Left lung (tissue), 10 donors: Measurements from ENCODE around the gene PLIN1. TPM values are rescaled to one million over a fixed set of nuclear protein-coding genes. Genes with fewer than 3 reads are reported as not detected.

Source experiments
- ATAC-seq: fragments of 200-7000 bp; cut with Tn5 transposase; one replicate; pipeline ENCODE4 v1.9.1; 2020; ENCODE audit warnings: moderate library complexity
- DNase-seq, 4 donors: peaks; one replicate each; pipeline ENCODE4 v3.0.0-alpha.2; 2013 to 2020
- H3K27ac ChIP-seq, 2 donors: fragments of 200-600 bp; sonication (generic) in 1 of 2; one replicate each; pipeline versions ENCODE4 v1.5.0 to v1.8.0; 2020 to 2021
- H3K27me3 ChIP-seq, 2 donors: fragments of 200-600 bp; sonication (generic) in 1 of 2; one replicate each; pipeline versions ENCODE4 v1.5.0 to v1.8.0; 2020 to 2021
- H3K36me3 ChIP-seq, 2 donors: fragments of 200-600 bp; sonication (generic) in 1 of 2; one replicate each; pipeline versions ENCODE4 v1.5.0 to v1.8.0; 2020 to 2021
- H3K4me1 ChIP-seq, 2 donors: fragments of 200-600 bp; one replicate each; pipeline ENCODE4 v1.8.0; 2021
- H3K4me3 ChIP-seq, 2 donors: fragments of 200-600 bp; sonication (generic) in 1 of 2; one replicate each; pipeline versions ENCODE4 v1.5.0 to v1.8.0; 2020 to 2021; ENCODE audit warnings: mild to moderate bottlenecking in 1 of 2
- H3K9me3 ChIP-seq, 2 donors: fragments of 200-600 bp; sonication (generic) in 1 of 2; one replicate each; pipeline versions ENCODE4 v1.5.0 to v1.8.0; 2020 to 2021
- intact Hi-C, 2 donors: fragments of 100-400 bp; cut with DNase I; formaldehyde crosslinking; loops; one replicate each; pipeline versions ENCODE4 v1.11.2 to v1.14.2; 2022
- polyA plus RNA-seq, 6 donors: library from polyadenylated mRNA; unstranded; fragments of 120-200 nt; gene quantifications; one replicate each; pipeline ENCODE4 v1.2.1, GENCODE V29; 2013; ENCODE audit not compliant: insufficient read length in 6 of 6
- total RNA-seq, 2 donors: library from RNA; stranded (reverse); fragmentation: NEBNext Ultra II Directional; extraction: Animal tissue kit (Norgen Biotek cat#: 25700); gene quantifications; one replicate each; pipeline ENCODE4 v1.2.1, GENCODE V29; 2021
- TF ChIP-seq, protein P1 (sequence below), 2 donors: fragments of 200-600 bp; sonication (generic) in 1 of 2; IDR thresholded peaks; one replicate each; pipeline versions ENCODE4 v1.5.0 to v1.8.0; 2021; ENCODE audit warnings: antibody characterized with exemption in 2 of 2
- donor health status: DM: no; HTN: yes; CAD: no.
- donor health status: DM: no; HTN: no; CAD: no.

The PLIN1 gene
- total and polyA plus RNA-seq, 8 donors, result 0.37 to 1.7 (median 0.88) TPM

DNA sequence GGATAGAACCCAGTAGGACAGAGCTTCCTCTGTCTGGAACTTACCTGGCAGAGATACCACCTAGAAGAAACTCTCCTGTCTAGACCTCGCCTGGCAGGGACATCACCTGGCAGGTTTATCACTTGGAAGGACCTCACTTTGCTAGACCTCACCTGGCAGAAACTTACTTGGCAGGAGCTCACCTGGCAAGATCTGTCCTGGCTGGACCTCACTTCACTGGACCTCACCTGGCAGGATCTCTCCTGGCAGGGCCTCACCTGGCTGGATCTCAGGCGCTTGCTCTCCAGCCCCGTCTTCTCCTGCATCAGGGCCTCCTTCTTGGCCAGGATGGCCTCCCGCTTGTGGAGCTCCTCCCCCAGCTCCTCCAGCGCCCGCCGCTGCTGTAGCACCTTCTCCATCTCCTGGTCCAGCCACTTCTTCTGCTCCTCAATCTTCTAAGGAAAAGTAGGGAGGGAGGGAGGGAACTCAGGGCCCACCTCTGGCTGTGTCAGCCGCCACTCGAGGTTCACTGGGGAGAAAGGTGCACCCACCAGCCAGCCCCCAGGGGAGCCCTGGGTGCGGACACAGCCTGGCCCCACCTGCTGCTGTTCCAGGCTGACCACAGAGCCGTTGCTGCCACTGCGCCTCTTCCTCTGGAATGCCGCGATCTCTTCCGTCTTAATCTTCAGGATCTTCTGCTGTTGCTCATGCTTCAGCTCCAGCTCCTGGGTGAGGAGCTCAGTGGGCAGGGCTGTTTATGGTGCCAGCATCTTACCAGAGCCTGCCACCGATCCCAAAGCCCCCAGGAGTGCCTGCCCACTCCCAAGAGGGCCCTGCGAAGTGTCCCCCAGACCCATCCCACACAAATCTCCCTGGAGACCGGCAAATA, 46.4 kb downstream of the PLIN1 start:
- Histone ChIP-seq H3K27me3 (no peaks in the 10 kb centered on the region), H3K4me3 (no peak overlapping the region), H3K4me1 (no peaks in the 10 kb centered on the region), H3K9me3 (peaks cover 0 to 5% of the 10 kb centered on the region in 2 donors), H3K36me3 (peaks cover 0 to 40% of the 10 kb centered on the region in 2 donors), H3K27ac (no peak overlapping the region)
- TF ChIP-seq, protein P1, sequence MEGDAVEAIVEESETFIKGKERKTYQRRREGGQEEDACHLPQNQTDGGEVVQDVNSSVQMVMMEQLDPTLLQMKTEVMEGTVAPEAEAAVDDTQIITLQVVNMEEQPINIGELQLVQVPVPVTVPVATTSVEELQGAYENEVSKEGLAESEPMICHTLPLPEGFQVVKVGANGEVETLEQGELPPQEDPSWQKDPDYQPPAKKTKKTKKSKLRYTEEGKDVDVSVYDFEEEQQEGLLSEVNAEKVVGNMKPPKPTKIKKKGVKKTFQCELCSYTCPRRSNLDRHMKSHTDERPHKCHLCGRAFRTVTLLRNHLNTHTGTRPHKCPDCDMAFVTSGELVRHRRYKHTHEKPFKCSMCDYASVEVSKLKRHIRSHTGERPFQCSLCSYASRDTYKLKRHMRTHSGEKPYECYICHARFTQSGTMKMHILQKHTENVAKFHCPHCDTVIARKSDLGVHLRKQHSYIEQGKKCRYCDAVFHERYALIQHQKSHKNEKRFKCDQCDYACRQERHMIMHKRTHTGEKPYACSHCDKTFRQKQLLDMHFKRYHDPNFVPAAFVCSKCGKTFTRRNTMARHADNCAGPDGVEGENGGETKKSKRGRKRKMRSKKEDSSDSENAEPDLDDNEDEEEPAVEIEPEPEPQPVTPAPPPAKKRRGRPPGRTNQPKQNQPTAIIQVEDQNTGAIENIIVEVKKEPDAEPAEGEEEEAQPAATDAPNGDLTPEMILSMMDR (IDR thresholded peaks at IDR 0.05), result no peak
- ATAC-seq (no peak), DNase-seq (no peak)
- intact Hi-C loops, result no loop called here

DNA sequence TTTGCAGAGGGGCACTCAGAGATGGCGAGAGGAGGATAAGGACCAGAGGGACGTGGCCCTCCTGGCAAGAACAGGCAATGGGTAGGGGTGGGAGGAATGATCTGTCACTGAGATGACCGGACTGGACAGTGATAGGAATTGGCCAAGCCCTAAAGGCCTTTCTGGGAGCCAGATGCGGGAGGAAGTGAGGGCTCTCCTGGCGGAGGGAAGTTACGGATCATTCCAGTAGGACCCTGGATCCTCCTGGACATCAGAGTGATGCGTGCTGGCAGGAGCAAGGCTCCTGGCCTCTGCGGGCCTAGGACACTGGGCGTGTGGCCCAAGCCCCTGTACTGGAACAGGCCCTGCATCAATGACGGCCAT, 47.3 kb downstream of the PLIN1 start:
- ATAC-seq, result no peak
- peaks cover 0 to 49% of the 10 kb centered on the region in 2 donors for H3K36me3 ChIP-seq

DNA sequence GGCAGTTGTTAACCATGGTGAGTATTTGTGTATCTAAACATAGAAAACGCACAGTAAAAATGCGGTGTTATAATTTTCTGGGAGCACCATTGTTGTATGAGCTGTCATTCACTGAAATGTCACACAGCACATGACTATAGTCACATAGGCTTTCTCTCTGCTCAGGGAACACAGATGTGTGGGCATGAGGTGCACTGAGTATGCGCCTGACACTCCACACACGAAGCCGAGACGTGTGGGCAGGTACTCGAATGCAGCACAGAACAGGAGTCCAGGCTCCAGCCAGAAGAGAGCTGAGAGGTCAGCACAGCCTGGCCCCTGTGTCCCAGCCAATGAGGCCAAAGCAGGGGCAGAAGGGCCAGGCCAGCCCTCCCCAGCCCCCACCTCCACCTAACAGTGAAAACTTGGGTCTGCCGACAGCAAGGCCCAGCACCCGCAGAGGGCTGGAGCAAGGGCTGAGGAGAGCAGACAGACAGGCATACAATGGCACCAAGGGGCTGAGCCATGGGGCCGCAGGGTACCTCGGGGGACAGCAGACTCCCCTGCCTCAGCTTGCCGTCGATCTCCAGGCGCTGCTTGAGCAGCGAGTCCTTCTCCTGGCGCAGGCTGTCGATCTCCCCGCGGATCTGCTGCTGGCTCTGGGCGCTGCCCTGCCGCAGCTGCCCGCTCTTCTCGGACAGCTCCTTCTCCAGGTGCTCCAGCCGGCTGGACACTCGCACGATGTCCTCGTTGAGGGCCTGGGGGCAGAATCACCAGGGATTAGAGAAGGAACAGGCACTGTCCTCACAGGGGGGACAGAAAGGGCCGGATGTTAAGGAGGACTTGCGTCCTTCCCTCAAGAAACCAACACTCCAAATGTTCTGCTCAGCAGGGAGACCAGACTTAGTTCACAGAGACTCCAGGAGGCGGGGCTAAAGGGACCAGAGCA, 47.9 kb downstream of the PLIN1 start:
- H3K4me1 ChIP-seq, result no peaks in the 10 kb centered on the region
- TF ChIP-seq, protein P1 (IDR thresholded peaks at IDR 0.05), result no peak
- peaks cover 0 to 56% of the 10 kb centered on the region in 2 donors for H3K36me3 ChIP-seq
- no peak for ATAC-seq
- DNase-seq, result no peak
- H3K4me3 ChIP-seq, result no peak overlapping the region
- H3K27ac ChIP-seq, result no peak overlapping the region
- no peaks in the 10 kb centered on the region for H3K27me3 ChIP-seq
- intact Hi-C loops, result no loop called here
- peaks cover 0 to 5% of the 10 kb centered on the region in 2 donors for H3K9me3 ChIP-seq

More for the DNA sequence above, 47.3 kb downstream of the PLIN1 start:
- H3K27me3 ChIP-seq, result no peaks in the 10 kb centered on the region
- no peak overlapping the region for H3K4me3 ChIP-seq
- peaks cover 0 to 5% of the 10 kb centered on the region in 2 donors for H3K9me3 ChIP-seq
- TF ChIP-seq, protein P1 (IDR thresholded peaks at IDR 0.05), result no peak
- DNase-seq, result no peak
- intact Hi-C loops, result no loop called here
- H3K4me1 ChIP-seq, result no peaks in the 10 kb centered on the region
- H3K27ac ChIP-seq, result no peak overlapping the region

GRCh38 chr15:89630260-89630659, 48.9 kb downstream of the PLIN1 start:
- H3K9me3 ChIP-seq, result peaks cover 0 to 5% of the 10 kb centered on the region in 2 donors
- ATAC-seq, result no peak
- H3K4me1 ChIP-seq, result no peaks in the 10 kb centered on the region
- H3K27me3 ChIP-seq, result no peaks in the 10 kb centered on the region
- H3K27ac ChIP-seq, result no peak overlapping the region
- intact Hi-C loops, result no loop called here
- no peak for DNase-seq
- H3K36me3 ChIP-seq, result peaks cover 0 to 65% of the 10 kb centered on the region in 2 donors
- H3K4me3 ChIP-seq, result no peak overlapping the region
- TF ChIP-seq, protein P1 (IDR thresholded peaks at IDR 0.05), result no peak

DNA sequence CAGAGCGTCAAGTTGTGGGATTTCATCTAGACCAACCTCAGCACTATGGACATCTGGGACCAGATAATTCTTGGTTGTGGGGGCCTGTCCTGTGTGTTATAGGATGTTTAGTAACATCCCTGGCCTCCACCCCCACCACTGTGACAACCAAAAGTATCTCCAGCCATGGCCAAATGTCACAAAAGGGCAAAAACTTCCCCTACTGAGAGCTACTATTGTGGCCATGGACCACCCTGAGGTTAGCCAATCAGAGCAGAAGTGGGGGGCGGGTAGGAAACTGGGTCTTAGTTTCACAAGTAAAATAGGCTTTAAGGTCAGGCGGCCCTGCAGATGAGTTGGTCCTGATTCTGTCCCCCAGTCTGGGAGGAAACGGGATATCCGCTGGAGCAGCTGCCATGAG, 49.3 kb downstream of the PLIN1 start:
- no peak for DNase-seq
- intact Hi-C loops, result no loop called here
- H3K36me3 ChIP-seq, result peaks cover 0 to 70% of the 10 kb centered on the region in 2 donors
- no peaks in the 10 kb centered on the region for H3K27me3 ChIP-seq
- peaks cover 0 to 5% of the 10 kb centered on the region in 2 donors for H3K9me3 ChIP-seq
- H3K4me3 ChIP-seq, result no peak overlapping the region
- ATAC-seq, result no peak
- H3K27ac ChIP-seq, result no peak overlapping the region
- TF ChIP-seq, protein P1 (IDR thresholded peaks at IDR 0.05), result no peak
- H3K4me1 ChIP-seq, result no peaks in the 10 kb centered on the region
